Measurements from ENCODE around the gene POLR2L. TPM values are rescaled to one million over a fixed set of nuclear protein-coding genes. Genes with fewer than 3 reads are reported as not detected.

The POLR2L gene
- total RNA-seq, 1 donor from 2014 or later: 76.7 TPM

- H3K27me3 Mint-ChIP-seq (ENCODE audit: unreplicated experiment): peaks cover 12% of the 10 kb centered on the region
- peak; percentile 81 for TF ChIP-seq CTCF (IDR thresholded peaks at IDR 0.05; ENCODE audit: unreplicated experiment)
- no peak overlapping the region for H3K4me3 Mint-ChIP-seq (ENCODE audit: unreplicated experiment)
- H3K36me3 Mint-ChIP-seq (ENCODE audit: low read depth, unreplicated experiment): no peaks in the 10 kb centered on the region
- H3K4me1 Mint-ChIP-seq (ENCODE audit: unreplicated experiment): peaks cover 3% of the 10 kb centered on the region
- no peak overlapping the region for H3K27ac Mint-ChIP-seq (ENCODE audit: unreplicated experiment)
- no peaks in the 10 kb centered on the region for H3K9me3 Mint-ChIP-seq (ENCODE audit: unreplicated experiment)
- peak; percentile 70 for DNase-seq (ENCODE audit: low spot score)
Observed at GRCh38 chr11:848380-848931, 6.1 kb upstream of the POLR2L start.

- Mint-ChIP-seq H3K4me1 (ENCODE audit: unreplicated experiment) (peaks cover 3% of the 10 kb centered on the region), H3K9me3 (ENCODE audit: unreplicated experiment) (no peaks in the 10 kb centered on the region), H3K27me3 (ENCODE audit: unreplicated experiment) (peaks cover 12% of the 10 kb centered on the region), H3K36me3 (ENCODE audit: low read depth, unreplicated experiment) (no peaks in the 10 kb centered on the region), H3K4me3 (ENCODE audit: unreplicated experiment) (no peak overlapping the region), H3K27ac (ENCODE audit: unreplicated experiment) (no peak overlapping the region)
- no peak for DNase-seq (ENCODE audit: low spot score)
- no peak for TF ChIP-seq CTCF (IDR thresholded peaks at IDR 0.05; ENCODE audit: unreplicated experiment)
Observed at GRCh38 chr11:847876-848275, 5.5 kb upstream of the POLR2L start.

- Mint-ChIP-seq H3K36me3 (ENCODE audit: low read depth, unreplicated experiment) (no peaks in the 10 kb centered on the region), H3K9me3 (ENCODE audit: unreplicated experiment) (no peaks in the 10 kb centered on the region), H3K4me3 (ENCODE audit: unreplicated experiment) (no peak overlapping the region), H3K4me1 (ENCODE audit: unreplicated experiment) (peaks cover 3% of the 10 kb centered on the region), H3K27me3 (ENCODE audit: unreplicated experiment) (peaks cover 8% of the 10 kb centered on the region), H3K27ac (ENCODE audit: unreplicated experiment) (no peak overlapping the region)
- no peak for DNase-seq (ENCODE audit: low spot score)
- TF ChIP-seq CTCF (IDR thresholded peaks at IDR 0.05; ENCODE audit: unreplicated experiment): no peak
Observed at GRCh38 chr11:846496-847098, 4.3 kb upstream of the POLR2L start.

- H3K27me3 Mint-ChIP-seq (ENCODE audit: unreplicated experiment): peaks cover 8% of the 10 kb centered on the region
- H3K4me1 Mint-ChIP-seq (ENCODE audit: unreplicated experiment): peaks cover 7% of the 10 kb centered on the region
- no peak overlapping the region for H3K27ac Mint-ChIP-seq (ENCODE audit: unreplicated experiment)
- no peak overlapping the region for H3K4me3 Mint-ChIP-seq (ENCODE audit: unreplicated experiment)
- TF ChIP-seq CTCF (IDR thresholded peaks at IDR 0.05; ENCODE audit: unreplicated experiment): no peak
- no peaks in the 10 kb centered on the region for H3K9me3 Mint-ChIP-seq (ENCODE audit: unreplicated experiment)
- DNase-seq (ENCODE audit: low spot score): no peak
- no peaks in the 10 kb centered on the region for H3K36me3 Mint-ChIP-seq (ENCODE audit: low read depth, unreplicated experiment)
Observed at GRCh38 chr11:845872-846495, 3.7 kb upstream of the POLR2L start.

All from endothelial cell (in vitro differentiated cells).